Breast epithelium (tissue), 3 donors: Measurements from ENCODE around the gene ADIG.

ENCODE experiments used
- POLR2A ChIP-seq: fragments of 450-650 bp; IDR thresholded peaks from one replicate; pipeline ENCODE4 v1.6.1; 2016; ENCODE audit warnings: antibody characterized with exemption, mild to moderate bottlenecking, moderate library complexity
- POLR2AphosphoS5 ChIP-seq, 3 donors: sonication (generic); formaldehyde crosslinking; IDR thresholded peaks; one replicate each; pipeline ENCODE4 v1.6.1; 2017; ENCODE audit warnings: antibody characterized with exemption in 3 of 3
- TF ChIP-seq, protein P1 (sequence below), 3 donors: fragments of 450-650 bp; IDR thresholded peaks; one replicate each; pipeline ENCODE4 v1.5.1; 2016 to 2017; ENCODE audit warnings: antibody characterized with exemption in 3 of 3, mild to moderate bottlenecking in 3 of 3, moderate library complexity in 3 of 3

DNA sequence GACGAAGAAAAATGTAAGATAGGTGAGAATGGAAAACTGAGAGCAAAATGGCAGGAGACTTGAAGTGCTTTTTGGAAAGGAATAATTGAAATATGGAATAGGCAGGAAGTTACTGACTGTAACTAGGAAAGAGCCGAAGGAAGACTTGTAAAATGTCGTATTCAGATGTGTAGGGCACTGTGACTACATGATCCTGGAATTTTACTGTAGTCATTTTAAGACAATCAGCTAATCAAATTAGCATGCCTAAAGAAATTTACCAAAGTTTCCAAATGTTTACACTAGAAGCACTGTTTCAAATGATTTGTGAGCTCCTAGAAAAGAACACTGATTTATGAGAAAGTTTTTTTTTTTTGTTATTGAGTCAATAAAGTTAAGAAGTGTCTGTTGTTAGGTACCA lies 21.2 kb upstream of the ADIG start:
- TF ChIP-seq, protein P1, sequence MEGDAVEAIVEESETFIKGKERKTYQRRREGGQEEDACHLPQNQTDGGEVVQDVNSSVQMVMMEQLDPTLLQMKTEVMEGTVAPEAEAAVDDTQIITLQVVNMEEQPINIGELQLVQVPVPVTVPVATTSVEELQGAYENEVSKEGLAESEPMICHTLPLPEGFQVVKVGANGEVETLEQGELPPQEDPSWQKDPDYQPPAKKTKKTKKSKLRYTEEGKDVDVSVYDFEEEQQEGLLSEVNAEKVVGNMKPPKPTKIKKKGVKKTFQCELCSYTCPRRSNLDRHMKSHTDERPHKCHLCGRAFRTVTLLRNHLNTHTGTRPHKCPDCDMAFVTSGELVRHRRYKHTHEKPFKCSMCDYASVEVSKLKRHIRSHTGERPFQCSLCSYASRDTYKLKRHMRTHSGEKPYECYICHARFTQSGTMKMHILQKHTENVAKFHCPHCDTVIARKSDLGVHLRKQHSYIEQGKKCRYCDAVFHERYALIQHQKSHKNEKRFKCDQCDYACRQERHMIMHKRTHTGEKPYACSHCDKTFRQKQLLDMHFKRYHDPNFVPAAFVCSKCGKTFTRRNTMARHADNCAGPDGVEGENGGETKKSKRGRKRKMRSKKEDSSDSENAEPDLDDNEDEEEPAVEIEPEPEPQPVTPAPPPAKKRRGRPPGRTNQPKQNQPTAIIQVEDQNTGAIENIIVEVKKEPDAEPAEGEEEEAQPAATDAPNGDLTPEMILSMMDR (IDR thresholded peaks at IDR 0.05) = no peak
- TF ChIP-seq POLR2AphosphoS5 (IDR thresholded peaks at IDR 0.05) = no peak
- TF ChIP-seq POLR2A = no peak
